GM15510 (cell line): Measurements from ENCODE around the gene C12orf54.

ENCODE experiments used
- POLR2A ChIP-seq: IDR thresholded peaks from 3 replicates; pipeline ENCODE4 v1.6.1; 2011; ENCODE audit warnings: borderline replicate concordance; ENCODE audit not compliant: insufficient read length; ENCODE audit errors: extremely low read depth

Gene C12orf54

DNA sequence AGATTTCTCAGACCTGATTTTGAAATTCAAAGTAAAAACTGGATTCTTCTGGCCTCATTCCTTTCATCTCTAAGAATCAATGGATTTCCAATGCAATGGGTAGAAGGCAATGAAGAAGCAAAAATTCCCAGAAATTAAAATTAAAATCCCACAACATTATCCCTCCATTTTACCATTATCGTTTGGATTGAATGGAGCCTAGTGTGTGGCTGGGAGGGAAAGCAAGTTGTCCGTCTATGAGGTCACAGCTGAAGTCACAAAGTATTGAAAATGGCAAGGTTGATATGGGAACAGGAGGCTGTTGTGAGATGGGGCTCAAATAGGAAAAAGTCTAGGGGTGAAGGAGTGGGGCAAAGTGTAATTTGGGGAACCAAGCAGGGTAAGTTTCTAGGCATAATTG, at the start of gene C12orf54:
TSS of gene C12orf54 (plus strand) at position 301 of the 400 bp plus-strand sequence. CDS start 799 bp downstream, outside the sequence.
- no peak for TF ChIP-seq POLR2A

DNA sequence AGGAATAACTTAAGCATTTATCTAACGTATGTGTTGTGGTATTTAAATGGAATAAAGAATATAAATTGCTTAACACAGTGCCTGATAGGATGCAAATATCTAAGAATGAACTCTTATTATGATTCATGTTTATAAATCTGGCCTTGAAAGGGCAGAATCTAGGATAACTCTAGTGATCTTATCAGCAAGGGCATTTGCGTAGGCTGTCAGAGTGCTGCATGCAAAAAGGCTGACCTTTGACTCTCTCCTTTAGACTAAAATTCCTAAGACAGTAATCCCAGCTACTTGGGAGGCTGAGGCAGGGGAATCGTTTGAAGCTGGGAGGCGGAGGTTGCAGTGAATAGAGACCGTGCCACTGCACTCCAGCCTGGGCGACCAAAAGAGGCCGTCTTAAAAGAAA, 41.2 kb upstream of the C12orf54 start:
- TF ChIP-seq POLR2A: no peak

DNA sequence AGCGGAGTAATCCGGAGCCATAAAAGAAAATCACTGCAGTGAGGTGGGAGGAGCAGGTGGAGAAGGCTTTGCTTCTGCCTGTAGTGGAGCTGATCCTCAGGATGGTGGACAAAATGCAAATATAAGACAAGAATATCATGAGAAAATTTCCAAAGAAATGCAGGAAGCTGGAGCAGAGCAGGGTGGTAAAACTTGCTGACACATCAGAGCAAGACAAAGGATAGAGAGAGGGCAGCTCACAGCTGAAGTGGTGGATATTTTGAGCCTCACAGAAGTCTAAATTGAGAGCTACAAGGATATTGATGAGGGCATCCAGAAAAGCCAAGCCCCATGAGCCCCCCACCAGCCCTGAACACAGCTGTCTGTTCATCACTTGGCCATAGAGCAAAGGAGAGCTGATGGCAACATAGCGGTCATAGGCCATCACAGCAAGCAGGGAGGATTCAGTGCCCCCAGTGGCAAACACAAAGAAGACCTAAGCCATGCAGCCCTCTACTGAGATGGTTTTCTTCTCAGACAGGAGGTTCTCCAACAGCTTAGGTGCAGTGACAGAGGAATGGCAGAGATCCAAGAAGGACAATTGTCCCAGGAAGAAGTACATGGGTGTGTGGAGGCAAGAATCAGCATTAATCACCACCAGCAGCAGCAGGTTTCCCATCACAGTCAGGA, 40.0 kb upstream of the C12orf54 start:
- TF ChIP-seq POLR2A: no peak

DNA sequence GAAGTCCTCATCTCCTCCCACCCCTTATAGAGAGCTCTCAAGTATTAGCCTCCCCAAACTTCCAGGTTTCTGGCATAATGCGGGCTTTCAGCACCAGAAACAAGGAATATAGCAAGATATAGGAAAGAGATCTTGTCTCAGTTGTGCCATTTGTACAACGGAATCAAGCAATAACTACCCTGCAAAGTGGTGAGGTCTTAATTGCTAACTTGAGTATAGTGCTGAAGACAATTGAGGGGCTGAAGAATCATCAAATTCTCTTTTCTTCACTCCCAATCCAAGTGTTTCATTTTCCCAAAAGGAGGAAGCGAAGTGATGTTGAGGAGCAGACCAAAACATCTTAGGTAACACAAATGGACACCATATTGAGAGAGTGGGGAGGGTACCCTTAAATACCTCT, 36.8 kb upstream of the C12orf54 start:
- TF ChIP-seq POLR2A: no peak

DNA sequence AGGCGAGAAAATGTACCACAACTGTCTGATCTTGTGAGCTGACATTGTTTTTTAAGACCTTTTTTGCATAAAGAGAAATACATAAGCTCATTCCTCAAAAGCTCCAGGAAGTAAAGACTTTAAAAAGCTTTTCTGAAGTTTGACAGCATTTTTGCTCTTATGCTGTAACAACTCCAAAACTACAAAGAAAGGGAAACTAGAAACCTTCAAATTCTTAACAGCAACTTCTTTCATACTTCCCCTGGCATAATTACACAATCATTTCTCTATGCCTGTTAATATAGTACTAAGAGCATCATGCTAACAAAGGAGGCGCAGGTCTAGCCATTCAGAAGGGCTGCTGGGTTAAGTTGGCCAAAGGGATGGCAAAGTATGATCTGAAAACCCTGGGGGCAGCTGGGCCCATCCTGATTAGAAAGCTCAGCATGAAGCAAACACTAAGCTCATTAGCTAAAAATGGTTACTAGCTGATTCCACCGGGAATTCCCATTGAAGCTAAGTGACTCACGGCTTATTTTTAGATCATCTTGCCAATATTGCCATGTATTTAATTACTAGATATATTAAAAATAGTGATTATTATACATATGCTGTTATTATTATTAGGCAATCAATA, 36.0 kb upstream of the C12orf54 start:
- no peak for TF ChIP-seq POLR2A

DNA sequence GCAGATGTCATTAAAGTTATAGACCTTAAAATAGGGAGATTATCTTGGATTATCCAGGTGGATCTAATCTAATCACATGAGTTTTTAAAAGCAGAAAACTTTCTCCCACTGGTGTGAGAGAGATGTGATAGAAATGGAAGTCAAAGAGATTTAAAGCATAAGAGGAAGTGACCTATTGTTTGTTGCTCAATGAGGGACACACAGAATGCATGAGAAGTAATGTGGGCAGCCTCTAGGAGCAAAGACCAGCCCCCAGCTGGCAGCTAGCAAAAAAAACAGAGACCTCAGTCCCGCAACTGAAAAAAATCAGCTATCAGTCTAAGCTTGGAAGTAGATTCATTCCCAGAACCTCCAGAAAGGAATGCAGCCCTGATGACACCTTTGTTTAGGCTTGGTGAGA, 34.5 kb upstream of the C12orf54 start:
- no peak for TF ChIP-seq POLR2A

DNA sequence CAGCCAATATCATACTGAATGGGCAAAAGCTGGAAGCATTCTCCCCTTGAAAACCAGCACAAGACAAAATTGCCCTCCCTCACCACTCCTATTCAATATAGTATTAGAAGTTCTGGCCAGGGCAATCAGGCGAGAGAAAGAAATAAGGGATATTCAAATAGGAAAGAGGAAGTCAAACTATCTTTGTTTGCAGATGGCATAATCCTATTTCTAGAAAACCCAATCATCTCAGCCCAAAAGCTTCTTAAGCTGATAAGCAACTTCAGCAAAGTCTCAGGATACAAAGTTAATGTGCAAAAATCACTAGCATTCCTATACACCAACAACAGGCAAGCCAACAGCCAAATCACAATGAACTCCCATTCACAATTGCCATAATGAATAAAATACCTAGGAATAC, 30.9 kb upstream of the C12orf54 start:
- no peak for TF ChIP-seq POLR2A

DNA sequence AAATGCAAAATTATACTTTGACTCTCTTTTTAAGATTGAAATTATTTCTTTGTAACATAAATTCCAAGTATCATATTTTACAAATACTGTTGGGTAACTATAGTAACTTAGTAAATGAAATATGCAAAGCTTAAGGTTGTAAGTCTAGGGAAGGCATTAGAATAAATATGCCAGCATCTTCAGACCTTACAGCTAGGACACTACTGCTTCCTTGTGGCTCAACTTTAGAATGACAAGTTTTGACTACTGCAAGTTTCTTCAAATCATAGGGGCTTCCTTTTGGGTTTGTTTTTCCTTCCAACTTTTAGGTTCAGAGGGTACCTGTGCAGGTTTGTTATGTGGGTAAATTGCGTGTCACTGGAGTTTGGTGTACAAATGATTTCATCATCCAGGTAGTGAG, 27.6 kb upstream of the C12orf54 start:
- no peak for TF ChIP-seq POLR2A

DNA sequence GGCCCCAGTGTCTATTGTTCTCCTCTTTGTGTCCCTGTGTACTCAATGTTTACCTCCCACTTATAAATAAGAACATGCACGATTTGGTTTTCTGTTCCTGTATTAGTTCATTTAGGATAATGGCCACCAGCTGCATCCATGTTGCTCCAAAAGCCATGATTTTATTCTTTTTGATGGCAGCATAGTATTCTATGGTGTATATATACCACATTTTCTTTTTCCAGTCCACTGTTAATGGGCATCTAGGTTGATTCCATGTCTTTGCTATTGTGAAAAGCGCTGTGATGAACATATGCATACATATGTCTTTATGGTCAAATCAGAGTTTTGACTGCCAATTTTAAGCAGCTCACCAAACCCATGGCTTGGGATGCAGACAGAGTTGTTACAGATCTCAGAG, 27.2 kb upstream of the C12orf54 start:
- no peak for TF ChIP-seq POLR2A

DNA sequence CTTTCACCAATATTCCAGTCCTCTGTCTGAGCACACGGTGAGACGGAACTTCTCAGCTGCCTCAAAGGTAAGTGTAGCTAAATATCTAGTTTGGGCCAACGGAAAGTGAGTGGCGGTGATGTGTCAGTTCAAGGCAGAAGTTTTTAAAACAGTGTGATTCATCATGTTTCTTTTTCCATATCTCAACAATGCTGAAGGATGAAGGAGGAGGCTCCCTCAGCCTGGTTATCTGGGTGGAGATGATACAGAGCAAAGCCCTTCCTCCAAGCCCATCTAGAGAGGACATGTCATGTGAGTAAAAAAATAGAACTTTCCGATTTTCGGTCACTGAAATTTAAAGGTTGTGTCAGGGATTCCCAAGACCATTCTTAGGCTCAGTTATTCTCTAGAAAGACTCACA, 23.0 kb upstream of the C12orf54 start:
- no peak for TF ChIP-seq POLR2A

DNA sequence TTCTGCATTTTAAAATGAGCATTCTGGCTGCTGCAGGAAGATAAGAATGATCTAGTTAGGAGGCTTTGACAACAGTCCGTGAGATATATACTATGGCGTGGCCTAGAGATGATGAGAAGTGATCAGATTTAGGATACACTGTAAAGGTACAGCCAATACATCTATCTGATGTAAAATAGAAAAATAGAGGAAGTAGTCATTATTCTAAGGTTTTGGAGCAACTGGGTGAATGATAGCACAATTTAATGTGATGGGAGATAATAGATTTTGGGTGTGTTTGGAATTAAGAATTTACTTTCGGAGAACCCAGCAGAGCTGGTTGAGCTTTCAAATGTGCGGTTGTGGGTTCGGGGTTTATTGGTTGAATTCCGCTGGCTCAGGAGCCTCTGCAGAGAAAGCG, 10.0 kb upstream of the C12orf54 start, which contains the start of gene ANP32D:
TSS of gene ANP32D (plus strand) at position 301 of the 400 bp plus-strand sequence. CDS start 106 bp downstream, outside the sequence.
- no peak for TF ChIP-seq POLR2A

DNA sequence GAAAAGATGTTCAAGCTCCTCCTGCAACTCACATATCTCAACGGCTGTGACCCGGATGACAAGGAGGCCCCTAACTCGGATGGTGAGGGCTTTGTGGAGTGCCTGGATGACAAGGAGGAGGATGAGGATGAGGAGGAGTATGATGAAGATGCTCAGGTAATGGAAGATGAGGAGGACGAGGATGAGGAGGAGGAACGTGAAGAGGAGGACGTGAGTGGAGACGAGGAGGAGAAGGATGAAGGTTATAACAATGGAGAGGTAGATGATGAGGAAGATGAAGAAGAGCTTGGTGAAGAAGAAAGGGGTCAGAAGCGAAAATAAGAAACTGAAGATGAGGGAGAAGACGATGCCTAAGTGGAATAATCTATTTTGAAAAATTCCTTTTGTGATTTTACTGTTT, 9.2 kb upstream of the C12orf54 start:
- no peak for TF ChIP-seq POLR2A

DNA sequence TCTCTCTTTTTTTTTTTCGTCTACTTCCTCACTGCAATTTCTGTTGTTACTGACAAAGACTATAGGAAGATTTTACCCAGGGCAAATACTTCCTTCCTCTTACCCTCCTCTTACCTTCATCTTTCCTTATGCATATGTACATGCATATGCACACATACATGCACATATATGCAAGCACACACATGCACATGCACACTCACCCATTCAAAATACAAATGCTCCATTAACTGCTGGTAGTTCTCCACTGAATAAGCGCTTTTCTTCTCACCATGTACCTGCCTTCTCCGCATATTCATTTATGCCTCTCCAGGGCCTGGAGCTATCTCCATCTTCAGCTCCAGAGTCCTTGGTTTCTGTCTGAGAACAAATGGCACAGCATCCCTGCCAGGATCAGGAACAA, 632 bp downstream of the C12orf54 start:
- no peak for TF ChIP-seq POLR2A

DNA sequence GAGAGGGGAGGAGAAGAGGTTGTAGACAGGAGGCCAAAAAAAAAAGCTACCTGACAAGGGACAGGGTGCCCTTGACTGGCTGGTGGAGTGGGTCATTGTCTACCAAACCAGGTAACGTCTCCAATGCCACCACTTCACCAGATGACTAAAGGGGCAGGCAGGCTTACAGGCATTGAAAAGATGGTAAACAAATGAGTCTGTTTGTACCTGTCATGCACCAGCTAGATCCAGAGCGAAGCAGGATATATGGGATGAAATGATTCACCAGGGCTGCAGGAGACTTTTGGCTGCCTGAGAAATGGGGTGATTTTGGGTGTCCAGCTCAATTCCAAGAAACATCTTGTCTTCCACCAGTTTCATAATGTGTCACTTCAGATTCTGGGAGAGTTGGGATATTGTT, 4.0 kb downstream of the C12orf54 start:
- no peak for TF ChIP-seq POLR2A

DNA sequence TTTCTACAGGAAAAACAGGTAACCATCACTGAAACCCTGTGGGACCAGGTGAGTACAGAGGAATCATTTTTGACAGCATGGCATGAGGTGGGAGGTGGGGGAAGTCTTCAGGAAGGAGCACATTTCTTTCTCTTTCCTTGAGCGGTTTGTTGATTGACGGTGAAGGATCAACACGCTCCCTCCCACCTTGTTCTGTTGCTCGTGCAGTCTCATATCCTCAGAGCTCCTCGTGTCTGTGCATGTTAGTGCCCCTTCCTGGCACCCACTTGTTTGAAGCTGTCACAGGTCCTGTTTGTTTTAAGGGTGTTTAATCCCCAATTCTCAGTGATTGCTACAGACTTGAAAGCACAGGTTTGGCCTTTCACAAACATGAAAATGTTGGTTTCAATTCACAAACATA, 4.4 kb downstream of the C12orf54 start:
- no peak for TF ChIP-seq POLR2A

DNA sequence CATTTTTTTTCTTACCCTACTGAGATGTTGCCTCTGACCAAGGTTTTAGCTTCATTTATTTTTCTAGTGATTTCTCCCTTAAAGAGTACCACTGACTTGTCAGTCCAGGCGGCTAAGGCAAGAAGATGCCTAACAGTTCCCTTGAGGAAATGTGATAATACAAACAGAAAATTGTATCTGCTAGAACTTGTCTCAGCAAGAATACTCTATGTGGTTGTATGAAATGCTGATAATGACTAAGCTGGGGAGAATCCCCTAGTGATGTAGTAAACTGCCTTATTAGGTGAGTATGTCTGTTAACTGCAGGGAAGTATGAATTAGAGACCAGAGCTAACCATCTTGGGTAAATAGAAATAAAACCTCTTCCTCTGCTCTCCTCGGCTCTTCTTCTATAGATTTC, 6.7 kb downstream of the C12orf54 start:
- TF ChIP-seq POLR2A: no peak
